IPS-11a (cell line): ENCODE measurements around the gene UPK3A.
"Not testable (repeated sequence)": the region's sequence is repeated elsewhere in the genome, so short reads cannot be mapped to it uniquely, and the experiment has no call there.

Source experiments
- H3K4me3 ChIP-seq: one replicate; pipeline ENCODE4 v1.5.1; 2013; ENCODE audit warnings: low read depth, low read length, control low read depth

The UPK3A gene

DNA sequence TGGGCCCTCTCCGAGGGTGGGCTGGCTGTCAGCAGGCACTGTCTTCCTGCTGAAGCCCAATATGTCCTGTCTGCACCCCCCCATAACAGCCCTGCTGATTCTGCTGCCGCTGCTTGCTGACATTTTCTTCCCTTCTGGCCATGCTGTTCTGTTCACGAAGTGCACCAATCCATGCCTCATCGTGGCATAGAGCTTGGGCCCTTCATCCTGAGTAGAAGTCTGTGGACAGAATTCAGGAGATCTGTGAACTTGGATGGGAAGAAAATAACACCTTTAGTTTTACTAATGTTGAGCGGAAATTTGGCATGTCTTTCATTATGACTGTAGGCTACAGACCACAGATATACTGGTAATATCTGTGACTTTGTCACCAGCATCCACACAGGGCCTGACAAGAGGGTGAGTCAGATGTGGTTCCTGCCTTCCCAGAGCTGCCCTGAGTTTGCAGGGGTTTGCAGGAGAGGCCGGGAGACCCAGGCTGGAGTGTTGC lies 29.9 kb upstream of the UPK3A start:
- no peak overlapping the region for H3K4me3 ChIP-seq

DNA sequence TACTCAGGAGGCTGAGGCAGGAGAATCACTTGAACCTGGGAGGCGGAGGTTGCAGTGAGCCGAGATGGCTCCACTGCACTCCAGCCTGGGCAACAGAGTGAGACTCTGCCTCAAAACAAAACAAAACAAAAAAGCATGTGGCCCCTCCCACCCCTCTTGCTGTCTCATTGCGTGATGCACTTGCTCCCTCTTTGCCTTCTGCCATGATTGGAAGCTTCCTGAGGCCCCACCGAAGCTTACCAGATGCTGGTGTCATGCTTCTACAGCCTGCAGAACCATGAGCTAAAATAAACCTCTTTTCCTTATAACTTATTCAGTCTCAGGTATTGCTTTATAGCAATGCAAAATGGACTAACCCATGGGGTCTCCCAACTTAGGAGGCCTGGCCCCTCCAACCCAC lies 26.8 kb upstream of the UPK3A start:
- H3K4me3 ChIP-seq, result not testable (repeated sequence)

- no peak overlapping the region for H3K4me3 ChIP-seq
Observed at GRCh38 chr22:45259754-45260394, 24.9 kb upstream of the UPK3A start.

DNA sequence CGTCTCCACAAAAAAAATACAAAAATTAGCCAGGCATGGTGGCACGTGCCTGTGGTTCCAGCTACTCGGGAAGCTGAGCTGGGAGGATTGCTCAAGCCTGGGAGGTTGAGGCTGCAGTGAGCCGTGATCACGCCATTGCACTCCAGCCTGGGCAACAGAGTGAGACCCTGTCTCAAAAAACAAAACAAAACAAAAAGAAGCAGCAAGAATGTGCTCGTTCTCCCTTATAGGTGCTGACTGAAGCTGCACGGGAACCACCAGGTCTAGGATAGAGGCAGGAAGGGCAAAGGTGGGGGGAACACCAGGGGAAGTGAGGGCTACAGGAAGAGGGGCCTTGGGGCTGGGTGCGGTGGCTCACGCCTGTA lies 24.4 kb upstream of the UPK3A start:
- H3K4me3 ChIP-seq, result not testable (repeated sequence)

DNA sequence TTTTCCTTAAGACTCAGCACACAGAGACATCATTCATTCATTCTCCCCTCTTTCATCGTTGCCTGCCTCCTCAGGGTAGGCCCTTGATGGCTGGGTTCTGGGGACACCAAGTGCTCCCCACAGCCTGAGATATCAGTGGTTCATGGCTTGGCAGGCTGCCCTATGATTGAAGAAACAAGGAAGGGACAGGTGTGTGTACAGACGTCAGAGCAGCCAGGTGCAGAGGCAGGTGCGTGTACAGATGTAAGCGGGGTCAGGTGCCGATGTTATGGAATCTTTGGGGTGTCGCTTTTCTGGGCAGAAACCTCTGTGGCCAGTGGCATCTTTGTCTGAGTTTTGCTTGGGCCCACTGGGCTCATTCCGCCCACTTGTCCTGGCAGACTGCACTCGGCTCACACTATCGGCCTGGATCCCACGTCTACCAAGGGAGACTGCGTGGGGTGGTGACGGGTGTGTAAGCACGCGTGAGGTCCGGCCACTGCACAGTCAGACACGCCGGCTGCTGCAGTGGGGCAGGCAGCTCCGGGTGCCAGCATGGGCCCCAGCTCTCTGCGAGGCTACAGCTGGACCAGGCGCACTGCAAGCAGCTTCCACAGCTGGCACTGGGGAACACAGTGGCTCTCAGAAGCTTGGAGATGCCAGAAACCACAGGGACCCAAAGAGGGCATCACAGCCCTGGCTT lies 23.2 kb upstream of the UPK3A start:
- no peak overlapping the region for H3K4me3 ChIP-seq

GRCh38 chr22:45262195-45262930 lies 22.4 kb upstream of the UPK3A start:
- no peak overlapping the region for H3K4me3 ChIP-seq

- H3K4me3 ChIP-seq, result no peak overlapping the region
Observed at GRCh38 chr22:45262931-45263462, 21.8 kb upstream of the UPK3A start.

GRCh38 chr22:45263463-45264269 lies 21.1 kb upstream of the UPK3A start:
- H3K4me3 ChIP-seq, result no peak overlapping the region

DNA sequence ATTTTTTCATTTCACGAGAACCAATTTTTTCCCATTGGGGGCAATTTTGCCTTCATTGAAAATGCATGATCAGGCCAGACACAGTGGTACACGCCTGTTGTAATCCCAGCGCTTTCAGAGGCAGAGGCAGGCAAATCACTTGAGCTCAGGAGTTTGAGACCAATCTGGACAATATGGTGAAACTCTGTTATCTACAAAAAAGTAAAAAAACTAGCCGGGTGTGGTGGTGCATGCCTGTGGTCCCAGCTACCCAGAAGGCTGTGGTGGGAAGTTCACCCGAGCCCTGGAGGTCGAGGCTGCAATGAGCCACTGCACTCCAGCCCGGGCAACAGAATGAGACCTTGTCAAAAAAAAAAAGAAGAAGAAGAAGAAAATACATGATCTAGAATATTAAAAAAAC lies 19.2 kb upstream of the UPK3A start:
- H3K4me3 ChIP-seq, result no peak overlapping the region

DNA sequence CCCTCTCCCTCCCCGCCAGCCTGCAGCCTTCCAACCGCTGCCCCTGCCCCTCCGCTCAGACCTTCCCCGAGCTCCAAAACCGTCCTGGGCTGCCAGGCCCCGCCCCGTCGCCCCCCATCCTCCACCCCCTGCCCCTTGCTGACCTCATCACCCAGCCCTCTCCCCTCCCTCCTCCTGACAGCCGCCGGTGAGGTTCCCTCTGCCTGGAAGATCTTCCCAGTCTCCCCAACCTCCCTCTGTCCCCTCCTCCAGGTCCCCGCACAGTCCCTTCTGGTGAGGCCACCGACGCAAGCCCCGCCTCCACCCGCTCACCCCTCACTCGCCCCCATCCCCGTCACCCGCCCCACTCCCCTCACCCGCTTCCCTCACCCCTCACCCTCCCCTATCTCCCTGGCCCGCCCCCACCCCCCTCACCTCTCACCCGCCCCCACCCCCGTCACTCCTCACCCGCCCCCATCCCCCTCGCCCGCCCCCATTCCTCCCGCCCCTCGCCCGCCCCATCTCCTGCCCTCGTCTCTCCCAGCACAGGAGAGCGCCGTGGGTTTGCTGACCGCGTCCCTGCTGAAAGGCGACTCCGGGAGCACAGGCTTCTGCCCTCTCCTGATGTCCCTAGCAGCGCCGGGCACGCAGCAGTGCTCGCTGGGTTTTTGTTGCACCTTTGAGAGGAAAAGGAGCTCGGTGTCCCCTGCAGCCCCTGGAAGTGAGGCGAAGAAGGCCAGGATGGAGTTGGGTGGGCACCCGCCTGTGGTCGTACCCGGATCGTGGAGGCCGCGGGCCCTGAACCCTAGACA lies 16.4 kb upstream of the UPK3A start:
- peak overlapping the region; percentile 66 for H3K4me3 ChIP-seq

DNA sequence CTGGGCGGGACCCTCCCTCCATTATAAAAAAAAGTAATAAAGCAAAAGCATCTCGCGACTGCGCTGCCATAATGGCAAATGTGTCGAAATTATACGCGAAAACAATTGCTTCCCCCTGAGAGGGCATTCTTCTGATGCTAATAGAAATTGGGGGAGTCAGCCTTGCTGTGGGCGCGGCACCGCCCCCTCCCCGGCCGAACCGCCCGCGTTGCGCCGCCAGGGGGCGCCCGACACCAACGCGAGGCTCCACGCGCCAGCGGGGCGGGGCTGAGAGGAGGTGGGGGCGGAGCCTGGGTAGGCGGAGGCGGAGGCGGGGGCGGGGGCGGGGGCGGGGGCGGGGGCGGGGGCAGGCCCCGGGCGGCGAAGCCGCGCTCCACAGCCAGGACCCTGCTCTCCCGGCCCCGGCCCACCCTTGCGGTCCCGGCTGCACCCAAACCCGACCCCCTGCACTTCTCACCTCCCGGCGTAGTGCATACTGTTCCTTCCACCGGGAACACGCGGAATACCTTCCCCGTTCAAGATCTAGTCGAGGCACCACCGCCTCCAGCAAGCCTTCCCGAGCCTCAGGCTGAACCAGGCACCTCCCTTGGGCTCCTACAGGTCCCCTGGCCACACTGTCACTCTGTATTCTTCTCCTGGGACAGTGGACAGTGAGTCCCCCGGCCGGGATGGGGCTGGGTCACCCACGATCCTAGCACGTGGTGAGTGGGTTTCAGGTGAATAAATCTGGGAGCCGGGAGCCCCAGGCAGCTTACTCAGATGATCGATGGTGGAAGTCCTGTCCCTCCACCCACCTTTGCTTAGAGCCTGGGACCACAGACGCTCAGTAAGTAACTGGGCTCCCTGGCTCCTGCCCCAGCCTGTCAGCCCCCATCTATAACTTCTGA lies 15.5 kb upstream of the UPK3A start:
- H3K4me3 ChIP-seq, result peak overlapping the region; percentile 66

- H3K4me3 ChIP-seq, result no peak overlapping the region
Observed at GRCh38 chr22:45270095-45271020, 14.4 kb upstream of the UPK3A start.

- H3K4me3 ChIP-seq, result no peak overlapping the region
Observed at GRCh38 chr22:45271667-45272201, 13.0 kb upstream of the UPK3A start.

DNA sequence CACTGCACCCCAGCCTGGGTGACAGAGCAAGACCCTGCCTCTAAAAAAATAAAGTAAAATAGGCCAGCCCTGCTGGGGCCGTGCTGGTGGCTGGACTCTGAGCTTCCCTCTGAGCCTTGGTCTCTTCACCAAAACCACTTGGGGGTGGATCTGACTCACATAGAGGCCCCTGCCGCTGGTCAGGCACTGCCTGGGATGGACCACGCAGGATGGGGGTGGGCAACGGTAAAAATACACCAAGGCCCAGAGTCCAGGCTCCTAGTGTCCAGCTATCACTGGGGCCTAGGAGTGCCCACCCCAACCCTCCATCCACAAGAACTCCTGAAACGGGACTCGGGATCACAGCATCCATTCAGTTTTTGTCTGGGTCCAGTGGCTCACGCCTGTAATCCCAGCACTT lies 12.3 kb upstream of the UPK3A start:
- no peak overlapping the region for H3K4me3 ChIP-seq

DNA sequence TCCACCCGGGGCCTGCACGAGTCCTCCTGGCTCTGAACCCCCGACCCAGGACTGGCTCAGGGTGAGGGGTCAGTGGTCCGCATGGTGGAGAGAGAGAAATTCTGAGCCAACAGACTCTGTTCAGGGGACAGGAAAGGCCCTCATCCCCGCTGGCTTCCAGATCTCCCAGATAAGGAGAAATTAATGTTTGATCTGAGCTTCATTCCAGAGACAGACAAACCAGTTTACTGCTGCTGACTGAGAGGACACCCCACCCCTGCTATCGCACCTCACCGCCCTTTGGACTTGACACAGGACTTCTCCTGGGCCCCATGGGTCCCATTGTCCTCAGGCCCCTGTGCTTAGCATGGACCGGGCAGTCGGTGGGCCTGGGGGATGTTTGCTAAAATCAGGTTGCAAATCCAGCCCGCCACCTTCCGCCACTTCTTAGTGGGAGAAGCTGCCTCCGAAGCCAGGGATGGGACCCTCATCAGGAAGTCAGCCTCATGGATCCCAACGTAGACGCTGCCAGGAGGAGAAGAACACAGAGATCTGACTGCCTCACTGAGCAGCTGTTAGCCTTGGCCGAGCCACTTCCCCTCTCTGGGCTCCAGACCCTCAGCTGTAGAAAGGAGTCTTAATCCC lies 11.2 kb upstream of the UPK3A start:
- H3K4me3 ChIP-seq, result no peak overlapping the region

GRCh38 chr22:45276507-45277105 lies 8.1 kb upstream of the UPK3A start:
- H3K4me3 ChIP-seq, result no peak overlapping the region

DNA sequence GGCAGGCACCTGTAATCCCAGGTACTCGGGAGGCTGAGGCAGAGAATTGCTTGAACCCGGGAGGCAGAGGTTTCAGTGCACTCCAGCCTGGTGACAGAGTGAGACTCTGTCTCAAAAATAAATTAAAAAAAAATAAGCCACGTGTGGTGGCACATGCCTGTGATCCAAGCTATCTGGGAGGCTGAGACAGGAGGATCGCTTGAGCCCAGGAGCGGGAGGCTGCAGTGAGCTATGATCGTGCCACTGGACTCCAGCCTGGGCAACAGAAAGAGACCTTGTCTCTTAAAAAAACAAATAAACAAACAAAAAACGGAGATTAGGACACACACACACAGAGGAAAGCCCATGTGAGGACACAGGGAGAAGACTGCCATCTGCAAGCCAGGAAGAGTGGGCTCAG lies 7.0 kb upstream of the UPK3A start:
- H3K4me3 ChIP-seq, result not testable (repeated sequence)
